HEK293T (cell line): Measurements from ENCODE around the gene GAREM1.

Experiments used
- ARNT ChIP-seq: fragments of 450-650 bp; IDR thresholded peaks from 2 replicates; pipeline ENCODE4 v1.6.1; 2017; ENCODE audit warnings: mild to moderate bottlenecking
- BHLHE40 ChIP-seq: fragments of 450-650 bp; IDR thresholded peaks from 2 replicates; pipeline ENCODE4 v1.6.1; 2016; ENCODE audit warnings: mild to moderate bottlenecking, moderate library complexity, borderline replicate concordance
- ELF4 ChIP-seq: fragments of 450-650 bp; IDR thresholded peaks from 2 replicates; pipeline ENCODE4 v1.6.1; 2017; ENCODE audit warnings: antibody characterized with exemption
- FOXA1 ChIP-seq: fragments of 450-650 bp; IDR thresholded peaks from 2 replicates; pipeline ENCODE4 v1.6.1; 2016; ENCODE audit warnings: mild to moderate bottlenecking
- FOXK2 ChIP-seq: fragments of 450-650 bp; IDR thresholded peaks from 2 replicates; pipeline ENCODE4 v1.6.1; 2016; ENCODE audit warnings: mild to moderate bottlenecking
- FOXM1 ChIP-seq: fragments of 450-650 bp; IDR thresholded peaks from 2 replicates; pipeline ENCODE4 v1.6.1; 2017; ENCODE audit warnings: mild to moderate bottlenecking, borderline replicate concordance
- HDGF ChIP-seq: fragments of 450-650 bp; IDR thresholded peaks from 2 replicates; pipeline ENCODE4 v1.6.1; 2017; ENCODE audit warnings: antibody characterized with exemption, borderline replicate concordance
- L3MBTL2 ChIP-seq: fragments of 450-650 bp; conservative IDR thresholded peaks from 2 replicates; pipeline ENCODE4 v1.6.1; 2016; ENCODE audit warnings: mild to moderate bottlenecking
- LEF1 ChIP-seq: fragments of 450-650 bp; IDR thresholded peaks from 2 replicates; pipeline ENCODE4 v1.6.1; 2017; ENCODE audit warnings: mild to moderate bottlenecking, borderline replicate concordance
- NFRKB ChIP-seq: fragments of 450-650 bp; IDR thresholded peaks from 2 replicates; pipeline ENCODE4 v1.6.1; 2016; ENCODE audit warnings: mild to moderate bottlenecking, moderate library complexity
- SP1 ChIP-seq: fragments of 450-650 bp; IDR thresholded peaks from 2 replicates; pipeline ENCODE4 v1.6.1; 2017
- SUZ12 ChIP-seq: fragments of 450-650 bp; IDR thresholded peaks from 2 replicates; pipeline ENCODE4 v1.6.1; 2016; ENCODE audit warnings: mild to moderate bottlenecking
- TARDBP ChIP-seq: fragments of 450-650 bp; IDR thresholded peaks from 2 replicates; pipeline ENCODE4 v1.6.1; 2016
- ZNF384 ChIP-seq: fragments of 450-650 bp; IDR thresholded peaks from 2 replicates; pipeline ENCODE4 v1.6.1; 2016

GRCh38 chr18:32470714-32471633, at the start of gene GAREM1:
- TF ChIP-seq FOXM1 = peak; percentile 46; the same call in 1 of the 2 replicates
- no peak for TF ChIP-seq ELF4
- TF ChIP-seq TARDBP = no peak
- TF ChIP-seq SP1 = no peak
- TF ChIP-seq ZNF384 = no peak
- TF ChIP-seq HDGF = no peak
- TF ChIP-seq FOXK2 = no peak
- no peak for TF ChIP-seq SUZ12
- no peak for TF ChIP-seq NFRKB
- TF ChIP-seq LEF1 = peak; percentile 40; the same call in 1 of the 2 replicates
- no peak for TF ChIP-seq FOXA1
- TF ChIP-seq L3MBTL2 = no peak; the same call in 1 of the 2 replicates
- TF ChIP-seq BHLHE40 = no peak
- TF ChIP-seq ARNT = no peak
